ENCODE data around the gene MOB2. TPM values are rescaled to one million over a fixed set of nuclear protein-coding genes. Genes with fewer than 3 reads are reported as not detected.

MOB2 gene
- total and polyA plus RNA-seq, 5 experiments from 2014 or later: 29.1 to 84.3 (median 47.9) TPM

- no peak overlapping the region for H3K4me3 Mint-ChIP-seq
- no peaks in the 10 kb centered on the region for H3K9me3 Mint-ChIP-seq
- peaks cover 5 to 20% (median 11%) of the 10 kb centered on the region in 4 donors for H3K4me1 Mint-ChIP-seq
- DNase-seq: peak in 1 of 10 donors; percentile 45
- no peak for ATAC-seq
- POLR2A ChIA-PET: no interaction called here
- peak overlapping the region in 5 of 10 donors; percentile 6 to 73 (median 49) for H3K27ac Mint-ChIP-seq
- H3K36me3 Mint-ChIP-seq: peaks cover 0 to 52% (median 16%) of the 10 kb centered on the region in 3 donors
- H3K27me3 Mint-ChIP-seq: no peaks in the 10 kb centered on the region
These were observed 7.4 kb downstream of the MOB2 start for GRCh38 chr11:1479006-1479677.

- POLR2A ChIA-PET: no interaction called here
- Mint-ChIP-seq H3K27ac (peak overlapping the region in 4 of 10 donors; percentile 52 to 73 (median 67)), H3K27me3 (no peaks in the 10 kb centered on the region), H3K4me1 (peaks cover 5 to 16% (median 10%) of the 10 kb centered on the region in 4 donors), H3K4me3 (no peak overlapping the region), H3K9me3 (no peaks in the 10 kb centered on the region), H3K36me3 (peaks cover 0 to 54% (median 19%) of the 10 kb centered on the region in 3 donors)
- DNase-seq (peak in 1 of 10 donors; percentile 23), ATAC-seq (no peak)
These were observed 8.0 kb downstream of the MOB2 start for GRCh38 chr11:1478544-1478943.

- Mint-ChIP-seq H3K36me3 (peaks cover 0 to 54% (median 19%) of the 10 kb centered on the region in 3 donors), H3K27ac (peak overlapping the region in 2 of 10 donors; percentile 52 to 62), H3K27me3 (no peaks in the 10 kb centered on the region)
These were observed 8.6 kb downstream of the MOB2 start for GRCh38 chr11:1478011-1478410.

GRCh38 chr11:1476940-1477736, 9.4 kb downstream of the MOB2 start:
- Mint-ChIP-seq H3K36me3 (peaks cover 0 to 54% (median 19%) of the 10 kb centered on the region in 3 donors), H3K4me1 (peaks cover 3 to 12% (median 7%) of the 10 kb centered on the region in 4 donors)
- no peak for ATAC-seq

More at GRCh38 chr11:1478011-1478410, 8.6 kb downstream of the MOB2 start:
- no peak for ATAC-seq
- H3K4me3 Mint-ChIP-seq: no peak overlapping the region
- DNase-seq: peak in 1 of 10 donors; percentile 35
- POLR2A ChIA-PET: no interaction called here
- no peaks in the 10 kb centered on the region for H3K9me3 Mint-ChIP-seq
- peaks cover 5 to 14% (median 8%) of the 10 kb centered on the region in 4 donors for H3K4me1 Mint-ChIP-seq

GRCh38 chr11:1475841-1476240, 10.7 kb downstream of the MOB2 start:
- Mint-ChIP-seq H3K27ac (no peak overlapping the region), H3K4me3 (no peak overlapping the region), H3K4me1 (peaks cover 3 to 10% (median 7%) of the 10 kb centered on the region in 4 donors), H3K9me3 (no peaks in the 10 kb centered on the region), H3K36me3 (peaks cover 0 to 57% (median 19%) of the 10 kb centered on the region in 3 donors), H3K27me3 (no peaks in the 10 kb centered on the region)
- DNase-seq (no peak), ATAC-seq (no peak)
- POLR2A ChIA-PET: no interaction called here

More at GRCh38 chr11:1476940-1477736, 9.4 kb downstream of the MOB2 start:
- H3K9me3 Mint-ChIP-seq: no peaks in the 10 kb centered on the region
- H3K27me3 Mint-ChIP-seq: no peaks in the 10 kb centered on the region
- no peak overlapping the region for H3K27ac Mint-ChIP-seq
- no peak overlapping the region for H3K4me3 Mint-ChIP-seq
- POLR2A ChIA-PET: interaction anchor here (0.6 kb wide), 1 partner anchor 27 kb away, joined by 3 read pairs; no protein-coding TSS in a partner anchor
- DNase-seq: no peak

GRCh38 chr11:1473786-1474185, 12.8 kb downstream of the MOB2 start:
- Mint-ChIP-seq H3K4me3 (no peak overlapping the region), H3K36me3 (peaks cover 0 to 49% (median 19%) of the 10 kb centered on the region in 3 donors), H3K4me1 (peaks cover 0 to 5% (median 2%) of the 10 kb centered on the region in 4 donors), H3K27ac (peak overlapping the region in 1 of 10 donors; percentile 24), H3K27me3 (no peaks in the 10 kb centered on the region), H3K9me3 (no peaks in the 10 kb centered on the region)
- POLR2A ChIA-PET: no interaction called here
- DNase-seq: peak in 1 of 10 donors; percentile 24
- ATAC-seq: no peak

- Mint-ChIP-seq H3K27me3 (no peaks in the 10 kb centered on the region), H3K27ac (peak overlapping the region in 1 of 10 donors; percentile 15), H3K9me3 (no peaks in the 10 kb centered on the region), H3K4me3 (no peak overlapping the region), H3K4me1 (peaks cover 0 to 2% (median 0%) of the 10 kb centered on the region in 4 donors), H3K36me3 (peaks cover 0 to 43% (median 17%) of the 10 kb centered on the region in 3 donors)
- POLR2A ChIA-PET: no interaction called here
- peak in 1 of 10 donors; percentile 51 for DNase-seq
- no peak for ATAC-seq
These were observed 13.5 kb downstream of the MOB2 start for GRCh38 chr11:1473011-1473628.

GRCh38 chr11:1472180-1473005, 14.2 kb downstream of the MOB2 start:
- Mint-ChIP-seq H3K4me1 (peaks cover 0 to 2% (median under 1%) of the 10 kb centered on the region in 4 donors), H3K4me3 (no peak overlapping the region), H3K9me3 (no peaks in the 10 kb centered on the region), H3K27ac (no peak overlapping the region), H3K36me3 (peaks cover 0 to 39% (median 12%) of the 10 kb centered on the region in 3 donors), H3K27me3 (no peaks in the 10 kb centered on the region)
- POLR2A ChIA-PET: no interaction called here
- ATAC-seq (no peak), DNase-seq (peak in 1 of 10 donors; percentile 30)

GRCh38 chr11:1471736-1472135, 14.8 kb downstream of the MOB2 start:
- Mint-ChIP-seq H3K4me1 (peaks cover 0 to 8% (median 4%) of the 10 kb centered on the region in 4 donors), H3K9me3 (peaks cover 0 to 2% (median 0%) of the 10 kb centered on the region in 9 donors), H3K27ac (peak overlapping the region in 2 of 10 donors; percentile 29 to 31), H3K27me3 (no peaks in the 10 kb centered on the region), H3K36me3 (peaks cover 0 to 32% (median 15%) of the 10 kb centered on the region in 3 donors), H3K4me3 (no peak overlapping the region)
- DNase-seq (no peak), ATAC-seq (no peak)
- POLR2A ChIA-PET: no interaction called here

- peaks cover 0 to 8% (median 4%) of the 10 kb centered on the region in 4 donors for H3K4me1 Mint-ChIP-seq
- H3K27ac Mint-ChIP-seq: no peak overlapping the region
- POLR2A ChIA-PET: no interaction called here
- no peak overlapping the region for H3K4me3 Mint-ChIP-seq
- no peaks in the 10 kb centered on the region for H3K27me3 Mint-ChIP-seq
- H3K36me3 Mint-ChIP-seq: peaks cover 0 to 25% (median 14%) of the 10 kb centered on the region in 3 donors
- DNase-seq: no peak
- peaks cover 0 to 2% (median 0%) of the 10 kb centered on the region in 9 donors for H3K9me3 Mint-ChIP-seq
- no peak for ATAC-seq
These were observed 15.6 kb downstream of the MOB2 start for GRCh38 chr11:1470681-1471611.

Data from naive thymus-derived CD8-positive, alpha-beta T cell (primary cell).